Stimulated activated CD8-positive, alpha-beta memory T cell treated with anti-CD3 and anti-CD28 coated beads, Interleukin-15, amount 100 ng/mL, for 1 hour (primary cell): Measurements from ENCODE around the gene SLC35G3.
"Not testable (repeated sequence)": the region's sequence is repeated elsewhere in the genome, so short reads cannot be mapped to it uniquely, and the experiment has no call there.

Experiments used
- DNase-seq: peaks from one replicate; pipeline ENCODE4 v3.0.0-alpha.2; 2020; ENCODE audit warnings: low read depth

SLC35G3 gene

GRCh38 chr17:35164716-35165115 is 29.5 kb downstream of the SLC35G3 start:
- no peak for DNase-seq

- no peak for DNase-seq
Observed at GRCh38 chr17:35163886-35164285, 30.3 kb downstream of the SLC35G3 start.

- no peak for DNase-seq
Observed at GRCh38 chr17:35162755-35163154, 31.4 kb downstream of the SLC35G3 start.

DNA sequence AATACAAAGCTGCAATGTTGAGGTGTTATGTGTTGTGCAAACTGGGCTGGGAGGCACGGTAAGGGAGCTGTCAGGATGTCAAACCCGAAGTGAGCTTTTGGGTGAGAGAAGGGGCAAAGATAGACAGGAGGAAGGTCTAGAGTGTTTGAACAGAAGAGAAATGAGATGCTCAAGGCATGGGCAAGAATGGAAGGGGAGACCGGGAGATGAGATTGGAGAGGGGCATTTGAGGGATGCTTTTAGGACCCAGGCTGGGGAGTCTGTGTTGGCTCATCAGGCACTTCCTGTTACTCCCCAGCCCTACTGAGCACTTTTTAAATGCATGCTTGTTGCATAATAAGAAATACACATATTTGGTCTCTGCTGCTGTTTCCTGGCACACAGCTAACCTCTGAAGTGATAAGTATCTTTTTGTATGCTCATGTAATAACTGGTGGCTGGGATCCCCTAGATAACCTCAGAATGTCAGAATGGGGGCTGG is 32.9 kb downstream of the SLC35G3 start:
- DNase-seq, result no peak

DNA sequence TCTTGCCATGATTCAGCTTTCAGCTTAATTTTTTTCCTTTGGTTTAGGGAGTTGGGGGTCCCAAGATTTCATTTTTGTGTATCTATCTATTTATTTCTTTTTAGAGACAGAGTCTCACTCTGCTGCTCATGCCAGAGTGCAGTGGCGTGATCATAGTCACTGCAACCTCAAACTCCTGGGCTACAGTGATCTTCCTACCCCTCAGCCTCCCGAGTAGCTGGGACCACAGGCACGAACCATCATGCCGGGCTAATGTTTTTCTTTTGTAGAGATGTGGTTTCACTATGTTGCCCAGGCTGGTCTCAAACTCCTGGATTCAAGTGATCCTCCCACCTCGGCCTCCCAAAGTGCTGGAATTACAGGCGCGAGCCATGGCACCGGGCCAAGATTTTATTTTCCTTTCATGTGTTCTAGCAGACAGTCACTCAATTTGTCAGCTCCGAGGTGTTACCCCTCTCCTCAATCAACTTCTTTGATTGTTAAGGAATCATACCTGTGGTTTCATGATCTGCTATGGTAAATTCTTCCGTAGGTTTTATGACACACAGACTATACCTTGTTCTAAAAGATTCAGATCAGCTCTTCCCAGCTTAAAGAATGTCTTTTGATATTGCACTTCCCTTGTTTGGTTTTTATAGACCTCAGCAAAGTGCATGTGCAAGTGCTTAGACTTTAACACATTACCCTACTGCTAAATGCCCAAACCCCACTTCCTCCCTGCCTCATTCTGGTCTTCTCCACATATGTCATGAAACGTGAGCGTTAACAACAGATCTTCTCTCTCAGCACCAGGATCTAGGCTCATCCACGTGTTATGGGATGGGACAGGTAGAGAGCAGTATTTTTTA is 33.6 kb downstream of the SLC35G3 start:
- DNase-seq, result no peak

GRCh38 chr17:35159940-35160339 is 34.3 kb downstream of the SLC35G3 start:
- DNase-seq, result no peak

DNA sequence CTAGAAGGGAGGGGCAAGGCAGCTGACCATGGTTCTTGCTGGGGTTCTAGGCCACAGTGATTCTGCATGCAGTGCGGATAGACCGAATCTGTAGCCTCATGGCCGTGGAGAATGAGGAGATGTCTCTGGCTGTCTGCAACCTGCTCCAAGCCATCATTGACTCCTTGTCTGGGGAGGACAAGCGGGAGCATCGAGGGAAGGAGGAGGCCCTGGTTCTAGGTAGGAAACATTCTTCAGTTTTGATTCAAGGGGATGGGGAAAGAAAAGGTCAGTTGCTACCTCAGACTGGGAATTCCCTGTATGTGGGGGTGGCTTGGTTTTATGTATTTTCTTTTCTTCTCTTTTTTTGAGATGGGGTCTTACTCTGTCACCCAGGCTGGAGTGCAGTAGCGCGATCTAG is 38.9 kb downstream of the SLC35G3 start:
- DNase-seq, result no peak

DNA sequence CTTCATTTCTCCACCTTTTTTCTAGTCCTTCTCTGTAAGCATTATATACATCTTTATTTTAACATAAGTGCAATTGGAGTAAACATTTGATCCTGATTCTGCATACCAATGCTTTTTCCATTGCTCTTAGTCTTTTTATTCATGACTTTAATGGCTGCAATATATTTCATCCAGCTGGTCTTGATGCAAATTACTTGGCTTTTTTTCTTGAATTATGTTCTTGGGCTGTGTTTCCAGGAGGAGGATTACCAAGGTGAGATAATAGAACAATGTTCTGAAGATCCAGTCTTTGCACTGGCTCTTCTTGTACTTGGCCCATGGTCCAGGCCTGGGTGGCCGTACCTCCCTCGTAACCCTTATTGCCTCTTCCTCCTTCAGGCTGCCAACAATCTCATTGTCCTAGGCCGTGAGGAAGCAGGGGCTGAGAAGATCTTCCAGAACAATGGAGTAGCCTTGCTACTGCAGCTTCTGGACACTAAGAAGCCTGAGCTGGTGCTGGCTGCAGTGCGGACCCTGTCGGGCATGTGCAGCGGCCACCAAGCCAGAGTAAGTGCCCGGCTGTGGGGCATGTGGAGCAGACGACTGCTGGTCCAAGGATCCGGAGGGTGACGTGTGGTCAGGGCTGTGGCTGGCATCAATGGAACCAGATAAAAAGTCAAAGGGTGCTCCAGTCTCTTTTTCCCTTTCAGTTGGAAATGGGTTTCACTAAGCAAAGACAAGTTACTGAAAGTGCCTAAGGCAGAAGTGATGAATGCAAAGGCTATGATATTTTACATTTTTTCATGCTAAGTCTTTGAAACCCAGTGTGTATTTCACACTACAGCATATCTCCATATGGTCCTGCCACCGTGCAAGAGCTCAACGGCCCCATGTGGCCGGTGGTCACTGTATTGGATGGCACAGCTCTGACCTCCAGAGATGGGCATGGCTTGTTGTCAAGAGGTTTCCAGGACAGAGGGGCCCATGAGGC is 39.7 kb downstream of the SLC35G3 start:
- no peak for DNase-seq

- DNase-seq, result no peak
Observed at GRCh38 chr17:35152421-35153140, 41.6 kb downstream of the SLC35G3 start.

DNA sequence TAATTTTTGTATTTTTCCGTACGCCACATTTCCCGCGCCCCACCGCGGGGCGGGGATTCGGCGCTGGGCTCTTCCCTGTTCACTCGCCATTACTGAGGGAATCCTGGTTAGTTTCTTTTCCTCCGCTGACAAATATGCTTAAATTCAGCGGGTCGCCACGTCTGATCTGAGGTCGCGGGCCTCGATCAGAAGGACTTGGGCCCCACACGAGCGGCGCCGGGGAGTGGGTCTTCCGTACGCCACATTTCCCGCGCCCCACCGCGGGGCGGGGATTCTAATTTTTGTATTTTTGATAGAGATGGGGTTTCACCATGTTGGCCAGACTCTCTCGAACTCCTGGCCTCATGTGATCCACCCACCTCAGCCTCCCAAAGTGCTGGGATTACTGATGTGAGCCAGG is 43.1 kb downstream of the SLC35G3 start:
- DNase-seq, result not testable (repeated sequence)

- DNase-seq, result no peak
Observed at GRCh38 chr17:35149941-35150340, 44.3 kb downstream of the SLC35G3 start.

DNA sequence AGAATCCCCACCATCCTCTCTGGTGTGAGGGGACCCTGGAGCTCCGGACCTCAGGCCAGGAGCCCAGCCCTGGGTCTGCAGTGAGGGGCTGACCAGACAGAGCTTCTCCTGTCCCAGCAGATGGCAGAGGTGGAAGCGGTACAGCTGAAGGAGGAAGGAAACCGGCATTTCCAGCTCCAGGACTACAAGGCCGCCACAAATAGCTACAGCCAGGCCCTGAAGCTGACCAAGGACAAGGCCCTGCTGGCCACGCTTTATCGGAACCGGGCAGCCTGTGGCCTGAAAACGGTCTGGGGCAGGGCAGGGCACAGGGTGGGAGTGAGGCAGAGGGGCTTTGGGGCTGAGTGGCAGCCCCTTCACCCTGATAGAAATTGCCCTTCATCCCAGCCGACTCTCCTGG is 46.0 kb downstream of the SLC35G3 start:
- DNase-seq, result no peak

GRCh38 chr17:35147375-35147905 is 46.8 kb downstream of the SLC35G3 start, which contains the start of gene UNC45B:
UNC45B (plus strand) TSS chr17:35147817; CDS start chr17:35148264, 447 bp downstream.
- DNase-seq, result no peak

- no peak for DNase-seq
Observed at GRCh38 chr17:35146214-35146833, 47.9 kb downstream of the SLC35G3 start.

DNA sequence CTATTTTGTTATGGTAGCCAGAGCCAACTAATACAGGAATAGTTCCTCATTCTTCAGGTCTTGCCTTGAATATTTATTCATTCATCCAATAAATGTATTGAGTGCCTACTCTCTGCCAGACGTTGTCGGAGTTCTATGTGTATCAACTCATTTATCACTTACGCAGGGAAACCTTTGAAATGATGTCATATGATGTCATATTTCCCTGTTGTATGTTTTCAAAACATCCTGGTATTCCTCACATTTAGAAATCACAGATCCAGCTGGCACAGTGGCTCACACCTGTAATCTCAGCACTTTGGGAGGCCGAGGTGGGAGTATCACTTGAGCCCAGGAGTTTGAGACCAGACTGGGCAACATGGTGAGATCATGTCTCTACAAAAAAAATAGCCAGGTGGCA is 49.4 kb downstream of the SLC35G3 start:
- no peak for DNase-seq
